ENCODE results near the gene SECISBP2L. TPM values are rescaled to one million over a fixed set of nuclear protein-coding genes. Genes with fewer than 3 reads are reported as not detected.

The SECISBP2L gene
- total RNA-seq, 1 experiment from 2014 or later, result 40.5 TPM

DNA sequence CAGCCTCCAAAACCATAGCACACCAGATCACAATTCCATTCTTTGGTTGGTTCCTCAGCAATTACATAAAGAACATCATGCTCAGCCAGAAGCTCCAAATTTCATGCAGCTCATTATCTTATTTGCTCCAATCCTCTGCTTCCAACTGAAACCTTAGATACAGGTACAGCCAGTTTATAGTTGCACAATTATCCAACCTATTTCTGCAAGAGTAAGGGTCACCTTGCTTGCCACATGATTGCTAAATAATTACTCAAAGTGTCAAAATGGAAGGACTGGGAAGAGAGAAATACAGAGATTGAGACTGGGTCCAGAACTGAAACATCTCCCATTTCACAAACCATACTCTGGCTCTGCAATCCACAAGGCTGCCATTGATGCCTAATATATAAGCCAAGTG is 59.1 kb downstream of the SECISBP2L start:
- no peaks in the 10 kb centered on the region for H3K9me3 ChIP-seq (ENCODE audit: control insufficient read depth, insufficient read depth, low read depth, low read length)
- TF ChIP-seq POLR2AphosphoS5 (IDR thresholded peaks at IDR 0.05; ENCODE audit: low read depth, low read length) (no peak), SIN3A (IDR thresholded peaks at IDR 0.05; ENCODE audit: borderline replicate concordance, insufficient read depth, low read depth, low read length) (no peak), CTCF (IDR thresholded peaks at IDR 0.05) (no peak), TCF7L2 (IDR thresholded peaks at IDR 0.05; ENCODE audit: low read depth, low read length) (no peak)
- TF ChIP-seq, protein P1, sequence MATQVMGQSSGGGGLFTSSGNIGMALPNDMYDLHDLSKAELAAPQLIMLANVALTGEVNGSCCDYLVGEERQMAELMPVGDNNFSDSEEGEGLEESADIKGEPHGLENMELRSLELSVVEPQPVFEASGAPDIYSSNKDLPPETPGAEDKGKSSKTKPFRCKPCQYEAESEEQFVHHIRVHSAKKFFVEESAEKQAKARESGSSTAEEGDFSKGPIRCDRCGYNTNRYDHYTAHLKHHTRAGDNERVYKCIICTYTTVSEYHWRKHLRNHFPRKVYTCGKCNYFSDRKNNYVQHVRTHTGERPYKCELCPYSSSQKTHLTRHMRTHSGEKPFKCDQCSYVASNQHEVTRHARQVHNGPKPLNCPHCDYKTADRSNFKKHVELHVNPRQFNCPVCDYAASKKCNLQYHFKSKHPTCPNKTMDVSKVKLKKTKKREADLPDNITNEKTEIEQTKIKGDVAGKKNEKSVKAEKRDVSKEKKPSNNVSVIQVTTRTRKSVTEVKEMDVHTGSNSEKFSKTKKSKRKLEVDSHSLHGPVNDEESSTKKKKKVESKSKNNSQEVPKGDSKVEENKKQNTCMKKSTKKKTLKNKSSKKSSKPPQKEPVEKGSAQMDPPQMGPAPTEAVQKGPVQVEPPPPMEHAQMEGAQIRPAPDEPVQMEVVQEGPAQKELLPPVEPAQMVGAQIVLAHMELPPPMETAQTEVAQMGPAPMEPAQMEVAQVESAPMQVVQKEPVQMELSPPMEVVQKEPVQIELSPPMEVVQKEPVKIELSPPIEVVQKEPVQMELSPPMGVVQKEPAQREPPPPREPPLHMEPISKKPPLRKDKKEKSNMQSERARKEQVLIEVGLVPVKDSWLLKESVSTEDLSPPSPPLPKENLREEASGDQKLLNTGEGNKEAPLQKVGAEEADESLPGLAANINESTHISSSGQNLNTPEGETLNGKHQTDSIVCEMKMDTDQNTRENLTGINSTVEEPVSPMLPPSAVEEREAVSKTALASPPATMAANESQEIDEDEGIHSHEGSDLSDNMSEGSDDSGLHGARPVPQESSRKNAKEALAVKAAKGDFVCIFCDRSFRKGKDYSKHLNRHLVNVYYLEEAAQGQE (IDR thresholded peaks at IDR 0.05; ENCODE audit: insufficient read depth in 1 of 2, low read depth in 2 of 2, low read length in 1 of 2), result no peak
- POLR2A ChIA-PET, result no interaction called here

DNA sequence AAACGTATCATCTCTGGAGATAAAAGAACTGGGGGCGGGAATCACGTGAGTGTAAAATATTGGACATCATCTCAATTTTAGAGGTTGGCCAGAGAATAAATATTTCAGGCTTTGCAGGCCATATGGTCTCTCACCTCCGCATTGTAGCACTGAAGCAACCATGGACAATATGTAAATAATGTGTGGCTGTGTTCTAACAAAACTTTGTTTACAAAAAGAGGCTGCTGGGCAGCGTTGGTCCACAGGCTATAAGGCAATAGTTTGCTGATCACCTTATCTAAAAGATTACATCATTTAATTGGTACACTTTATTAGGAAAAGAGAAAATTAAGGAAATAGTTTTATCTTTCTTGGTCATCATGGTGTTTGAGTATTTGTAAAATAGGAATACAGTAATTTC is 60.0 kb downstream of the SECISBP2L start:
- no TSS peak for BruUV-seq (replicated peaks)
- intact Hi-C loops (cut with micrococcal nuclease; ENCODE audit: unreplicated experiment), result no loop called here

More for the DNA sequence above, 59.1 kb downstream of the SECISBP2L start:
- DNase-seq (ENCODE audit: low read depth, low spot score) (no peak), ATAC-seq (no peak)
- Histone ChIP-seq H3K27me3 (ENCODE audit: control insufficient read depth, insufficient read depth, low read length) (no peaks in the 10 kb centered on the region), H3K36me3 (ENCODE audit: control insufficient read depth, insufficient read depth, low read length) (no peaks in the 10 kb centered on the region; the same call in none of the 2 replicates), H3K27ac (ENCODE audit: low read length) (no peak overlapping the region), H3K4me1 (ENCODE audit: control insufficient read depth, insufficient read depth, low read length) (no peaks in the 10 kb centered on the region), H3K4me3 (ENCODE audit: low read depth in 2 of 2, low read length in 2 of 2) (no peak overlapping the region)
- in situ Hi-C loops (cut with HindIII; ENCODE audit: low pct_unique_long_range_greater_than_20kb, low sequenced_read_pairs) (no loop called here), intact Hi-C loops (cut with micrococcal nuclease; ENCODE audit: unreplicated experiment) (no loop called here)
- BruUV-seq (replicated peaks), result no TSS peak
- CTCF ChIA-PET, result no interaction called here

More for the DNA sequence above, 60.0 kb downstream of the SECISBP2L start:
- Histone ChIP-seq H3K4me1 (ENCODE audit: control insufficient read depth, insufficient read depth, low read length) (no peaks in the 10 kb centered on the region), H3K9me3 (ENCODE audit: control insufficient read depth, insufficient read depth, low read depth, low read length) (no peaks in the 10 kb centered on the region), H3K27ac (ENCODE audit: low read length) (no peak overlapping the region), H3K36me3 (ENCODE audit: control insufficient read depth, insufficient read depth, low read length) (no peaks in the 10 kb centered on the region; the same call in 1 of the 2 replicates), H3K27me3 (ENCODE audit: control insufficient read depth, insufficient read depth, low read length) (no peaks in the 10 kb centered on the region), H3K4me3 (ENCODE audit: low read depth in 2 of 2, low read length in 2 of 2) (no peak overlapping the region)
- DNase-seq (ENCODE audit: low read depth, low spot score), result no peak
- TF ChIP-seq TCF7L2 (IDR thresholded peaks at IDR 0.05; ENCODE audit: low read depth, low read length), result no peak
- TF ChIP-seq POLR2AphosphoS5 (IDR thresholded peaks at IDR 0.05; ENCODE audit: low read depth, low read length), result no peak
- no peak for TF ChIP-seq CTCF (IDR thresholded peaks at IDR 0.05)
- TF ChIP-seq SIN3A (IDR thresholded peaks at IDR 0.05; ENCODE audit: borderline replicate concordance, insufficient read depth, low read depth, low read length), result no peak
- TF ChIP-seq, protein P1 (IDR thresholded peaks at IDR 0.05; ENCODE audit: insufficient read depth in 1 of 2, low read depth in 2 of 2, low read length in 1 of 2), result no peak
- in situ Hi-C loops (cut with HindIII; ENCODE audit: low pct_unique_long_range_greater_than_20kb, low sequenced_read_pairs), result no loop called here
- no peak for ATAC-seq
- ChIA-PET CTCF (no interaction called here), POLR2A (no interaction called here)
